Measurements from ENCODE around the gene PIGV.
"Not testable (repeated sequence)": the region's sequence is repeated elsewhere in the genome, so short reads cannot be mapped to it uniquely, and the experiment has no call there.

PIGV gene

GRCh38 chr1:26799479-26800142 is 11.9 kb downstream of the PIGV start:
- DNase-seq, result peak; percentile 50

- DNase-seq, result not testable (repeated sequence)
Measured at GRCh38 chr1:26803932-26804331, 16.2 kb downstream of the PIGV start.

- DNase-seq, result peak; percentile 86
Measured at GRCh38 chr1:26810105-26810504, 22.4 kb downstream of the PIGV start.

- peak; percentile 57 for DNase-seq
Measured at GRCh38 chr1:26811057-26811456, 23.3 kb downstream of the PIGV start.

- DNase-seq, result peak; percentile 72
Measured at GRCh38 chr1:26811708-26812107, 24.0 kb downstream of the PIGV start.

- no peak for DNase-seq
Measured at GRCh38 chr1:26814377-26814776, 26.6 kb downstream of the PIGV start.

GRCh38 chr1:26814893-26815292 is 27.1 kb downstream of the PIGV start:
- no peak for DNase-seq

GRCh38 chr1:26820784-26821269 is 33.1 kb downstream of the PIGV start:
- DNase-seq, result no peak

- DNase-seq, result no peak
Measured at GRCh38 chr1:26822737-26823395, 35.1 kb downstream of the PIGV start.

GRCh38 chr1:26824731-26825130 is 37.0 kb downstream of the PIGV start:
- no peak for DNase-seq

GRCh38 chr1:26826261-26827105 is 38.7 kb downstream of the PIGV start, which contains the start of gene ZDHHC18:
Gene ZDHHC18, plus strand, starts transcription at chr1:26826688. Its CDS starts 117 bp downstream, at chr1:26826805.
- peak; percentile 83 for DNase-seq

- no peak for DNase-seq
Measured at GRCh38 chr1:26827106-26827604, 39.4 kb downstream of the PIGV start.

- no peak for DNase-seq
Measured at GRCh38 chr1:26827663-26828062, 39.9 kb downstream of the PIGV start.

GRCh38 chr1:26828411-26828991 is 40.8 kb downstream of the PIGV start:
- peak; percentile 41 for DNase-seq

GRCh38 chr1:26829184-26829911 is 41.6 kb downstream of the PIGV start:
- DNase-seq, result no peak

- DNase-seq, result no peak
Measured at GRCh38 chr1:26831059-26831458, 43.3 kb downstream of the PIGV start.

- DNase-seq, result no peak
Measured at GRCh38 chr1:26831546-26832248, 43.9 kb downstream of the PIGV start.

GRCh38 chr1:26832249-26832960 is 44.7 kb downstream of the PIGV start:
- no peak for DNase-seq

- peak; percentile 92 for DNase-seq
Measured at GRCh38 chr1:26833432-26834405, 46.0 kb downstream of the PIGV start.
